T-helper 2 cell treated with Interferon-gamma antibody and Interleukin-4, amounts not matched to agents 100 ng/mL and 5 ng/mL, for 36 hours (primary cell): ENCODE data around the gene KLHL24. TPM values are rescaled to one million over a fixed set of nuclear protein-coding genes. Genes with fewer than 3 reads are reported as not detected.
"Not testable (repeated sequence)": the region's sequence is repeated elsewhere in the genome, so short reads cannot be mapped to it uniquely, and the experiment has no call there.

Experiments used
- intact Hi-C: fragments of 100-400 bp; cut with micrococcal nuclease; formaldehyde crosslinking; loops from one replicate; pipeline ENCODE4 v1.15.1; 2023
- total RNA-seq: library from RNA; stranded (reverse); gene quantifications from 2 replicates; pipeline ENCODE4 v1.2.3, GENCODE V29; 2022

The KLHL24 gene
- total RNA-seq, 1 donor from 2014 or later: 11.9 TPM

DNA sequence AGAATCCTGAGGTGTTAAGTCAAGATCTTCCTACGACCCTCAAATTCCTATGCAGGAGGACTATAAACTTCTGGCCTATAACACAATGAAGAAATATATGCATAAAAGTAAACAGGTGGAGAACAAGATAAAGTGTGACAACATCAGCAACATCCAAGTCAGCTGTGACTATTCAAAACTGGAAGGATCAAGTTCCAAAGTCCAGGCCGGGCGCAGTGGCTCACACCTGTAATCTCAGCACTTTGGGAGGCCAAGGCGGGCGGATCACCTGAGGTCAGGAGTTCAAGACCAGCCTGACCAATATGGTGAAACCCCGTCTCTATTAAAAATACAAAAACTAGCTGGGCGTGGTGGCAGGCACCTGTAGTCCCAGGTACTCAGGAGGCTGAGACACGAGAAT lies 2.7 kb upstream of the KLHL24 start:
- intact Hi-C loops: not testable (repeated sequence)

DNA sequence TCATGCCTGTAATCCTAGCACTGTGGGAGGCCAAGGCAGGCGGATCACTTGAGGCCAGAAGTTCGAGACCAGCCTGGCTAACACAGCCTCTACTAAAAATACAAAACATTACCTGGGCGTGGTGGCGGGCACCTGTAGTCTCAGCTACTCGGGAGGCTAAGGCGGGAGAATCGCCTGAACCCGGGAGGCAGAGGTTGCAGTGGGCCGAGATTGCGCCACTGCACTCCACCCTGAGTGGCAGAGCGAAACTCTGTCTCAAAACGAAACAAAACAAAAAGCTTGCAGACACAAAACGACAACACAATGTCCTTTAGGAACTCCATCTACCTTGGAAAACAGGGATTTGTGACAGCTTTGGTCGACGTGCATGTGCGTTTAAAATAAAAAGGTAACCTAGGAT lies 716 bp upstream of the KLHL24 start:
- intact Hi-C loops: loop anchor here (5.0 kb wide), 1 partner anchor 613 kb away; the partner anchor contains the start of genes ALG3 and EEF1AKMT4

DNA sequence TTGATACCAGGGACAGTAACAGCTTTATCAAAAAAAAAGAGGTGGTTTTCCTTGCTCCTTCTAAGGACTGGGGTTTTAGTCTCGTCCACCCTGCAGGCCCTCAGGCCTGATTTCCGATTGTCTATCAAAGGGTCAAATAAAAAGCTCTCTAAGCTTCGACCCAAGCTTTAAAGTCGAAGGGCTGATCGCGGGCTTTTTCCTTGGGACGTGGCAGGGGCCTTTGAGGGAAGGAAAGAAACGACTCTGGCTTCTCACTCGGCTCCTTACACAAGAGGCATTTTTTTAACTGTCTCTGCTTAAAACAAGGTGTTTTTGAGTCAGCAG lies 354 bp upstream of the KLHL24 start:
- intact Hi-C loops: loop anchor here (5.0 kb wide), 1 partner anchor 612 kb away; the partner anchor contains the start of genes ALG3 and EEF1AKMT4

DNA sequence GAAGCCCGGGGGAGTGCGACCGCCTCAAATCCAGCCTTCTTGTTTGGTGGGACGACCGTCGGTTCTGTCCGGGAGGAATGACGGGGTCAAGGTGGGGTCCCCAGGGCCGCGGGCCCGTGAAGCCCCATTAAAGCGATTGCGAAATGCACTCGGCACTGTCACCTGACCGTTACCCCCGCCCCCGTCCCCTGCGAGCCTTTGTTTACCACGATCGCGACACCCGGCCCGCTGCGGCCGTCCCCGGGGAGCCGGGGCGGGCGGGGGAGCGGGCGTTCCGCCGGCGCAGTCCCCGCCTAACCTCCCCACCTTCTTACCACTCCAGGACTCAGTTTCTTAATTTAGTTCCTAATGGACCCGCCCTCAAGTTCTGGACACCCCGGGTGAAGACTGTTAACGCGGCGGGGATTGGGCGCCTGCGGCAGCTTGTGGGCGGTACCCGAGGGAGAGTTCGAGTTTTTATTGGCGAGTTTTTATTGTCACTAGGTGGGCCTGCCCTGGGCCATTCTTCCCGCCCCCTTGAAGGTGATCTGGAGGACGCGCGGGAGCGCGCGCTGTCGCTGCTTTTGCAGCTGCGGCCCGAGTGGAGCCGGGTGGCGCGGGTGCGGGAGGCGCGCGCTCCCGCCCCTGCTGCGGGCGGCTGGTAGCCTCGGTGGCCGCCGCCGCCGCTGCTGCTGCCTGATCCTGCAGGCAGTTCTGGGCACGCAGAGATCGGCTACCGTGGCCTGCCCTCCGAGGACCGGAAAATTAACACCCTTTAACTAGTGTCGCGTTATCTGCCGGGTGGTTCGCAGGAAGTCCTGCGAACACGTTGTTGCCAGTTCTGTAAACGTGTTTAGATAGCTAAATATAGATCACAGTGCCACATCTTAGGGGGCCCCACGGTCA lies 1.0 kb downstream of the KLHL24 start:
- intact Hi-C loops: loop anchor here (1.0 to 5.0 kb wide), 11 partner anchors 61 to 844 kb away; partner anchors contain the start of genes ABCF3, ALG3, ATP11B and EEF1AKMT4

DNA sequence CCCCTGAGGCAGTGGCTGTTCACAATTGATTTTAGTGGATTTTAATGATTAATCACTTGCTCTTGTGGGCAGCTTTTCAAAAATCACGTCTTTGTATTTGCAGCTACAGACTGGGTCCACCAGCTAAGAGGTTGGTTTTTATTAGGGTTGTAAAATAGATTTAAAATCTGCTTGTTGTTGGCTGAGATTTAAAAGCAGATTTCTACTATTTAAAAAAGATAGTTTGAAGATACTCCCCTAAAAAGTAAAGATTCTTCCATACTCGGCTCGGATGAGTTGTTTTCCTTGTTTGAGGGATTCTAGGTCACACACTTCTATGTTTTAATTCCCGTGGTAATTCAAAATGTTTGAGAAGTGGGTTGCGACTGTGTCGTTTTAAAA lies 1.7 kb downstream of the KLHL24 start:
- intact Hi-C loops: loop anchor here (1.0 to 5.0 kb wide), 5 partner anchors 130 to 844 kb away; partner anchors contain the start of genes ABCF3, ALG3, ATP11B and EEF1AKMT4

DNA sequence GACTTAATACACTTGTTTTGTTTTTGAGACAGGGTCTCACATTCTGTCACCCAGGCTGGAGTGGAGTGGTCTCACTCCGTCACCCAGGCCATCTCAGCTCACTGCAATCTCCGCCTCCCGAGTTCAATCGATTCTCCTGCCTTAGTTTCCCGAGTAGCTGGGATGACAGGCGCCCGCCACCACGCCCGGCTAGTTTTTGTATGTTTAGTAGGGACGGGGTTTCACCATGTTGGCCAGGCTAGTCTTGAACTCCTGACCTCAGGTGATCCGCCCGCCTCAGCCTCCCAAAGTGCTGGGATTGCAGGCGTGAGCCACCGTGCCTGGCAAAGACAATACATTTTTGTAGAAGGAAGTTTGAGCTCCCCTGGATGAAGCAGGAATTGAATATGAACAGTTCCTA lies 2.2 kb downstream of the KLHL24 start:
- intact Hi-C loops: loop anchor here (1.0 to 5.0 kb wide), 5 partner anchors 129 to 845 kb away; partner anchors contain the start of genes ABCF3, ALG3, ATP11B and EEF1AKMT4

DNA sequence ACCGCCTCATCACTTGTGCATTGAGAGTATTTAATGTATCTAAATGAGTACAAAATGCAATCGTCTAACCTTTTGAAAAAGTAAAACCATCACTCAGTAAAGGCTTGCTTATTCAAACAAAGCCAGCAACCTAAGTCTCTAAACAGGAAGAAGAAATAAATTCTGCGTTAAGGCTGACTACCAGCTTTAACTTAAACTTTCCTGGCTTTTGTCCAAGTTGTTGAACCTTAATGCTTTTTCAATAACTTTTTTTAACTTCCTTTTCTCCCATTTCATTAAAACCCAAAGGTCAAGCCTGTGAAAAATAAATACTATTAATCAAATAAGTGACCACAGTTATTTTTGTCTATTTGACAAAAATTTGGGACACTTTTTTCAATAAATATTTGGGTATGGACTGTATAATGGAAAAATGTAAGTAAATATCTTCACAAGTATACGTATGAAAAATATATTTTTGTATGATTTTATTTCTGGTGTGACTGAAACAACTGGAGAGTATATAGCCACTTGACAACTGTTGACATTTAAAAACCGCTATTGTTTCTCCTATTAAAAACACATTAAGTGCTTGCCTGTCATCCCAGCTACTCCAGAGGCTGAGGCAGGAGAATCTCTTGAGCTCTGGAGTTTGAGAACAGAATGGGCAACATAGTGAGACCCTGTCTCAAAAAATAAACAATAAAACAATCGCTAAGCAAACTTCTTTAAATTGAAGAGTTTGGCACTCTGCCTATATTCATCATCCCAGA lies 2.9 kb downstream of the KLHL24 start:
- intact Hi-C loops: loop anchor here (5.0 kb wide), 1 partner anchor 609 kb away; the partner anchor contains the start of genes ALG3 and EEF1AKMT4

DNA sequence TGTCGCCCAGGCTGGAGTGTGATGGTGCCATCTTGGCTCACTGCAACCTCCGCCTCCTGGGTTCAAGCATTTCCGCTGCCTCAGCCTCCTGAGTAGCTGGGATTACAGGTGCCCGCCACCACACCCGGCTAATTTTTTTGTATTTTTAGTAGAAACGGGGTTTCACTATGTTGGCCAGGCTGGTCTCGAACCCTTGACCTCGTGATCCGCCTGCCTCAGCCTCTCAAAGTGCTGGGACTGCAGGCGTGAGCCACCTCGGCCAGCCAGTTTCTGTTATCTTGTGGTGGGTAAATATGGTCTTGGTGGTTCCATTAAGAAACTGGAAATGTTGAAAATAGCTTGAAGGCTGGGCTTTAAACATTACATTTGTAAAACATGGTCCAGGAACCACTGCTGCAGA lies 5.2 kb downstream of the KLHL24 start:
- intact Hi-C loops: not testable (repeated sequence)

DNA sequence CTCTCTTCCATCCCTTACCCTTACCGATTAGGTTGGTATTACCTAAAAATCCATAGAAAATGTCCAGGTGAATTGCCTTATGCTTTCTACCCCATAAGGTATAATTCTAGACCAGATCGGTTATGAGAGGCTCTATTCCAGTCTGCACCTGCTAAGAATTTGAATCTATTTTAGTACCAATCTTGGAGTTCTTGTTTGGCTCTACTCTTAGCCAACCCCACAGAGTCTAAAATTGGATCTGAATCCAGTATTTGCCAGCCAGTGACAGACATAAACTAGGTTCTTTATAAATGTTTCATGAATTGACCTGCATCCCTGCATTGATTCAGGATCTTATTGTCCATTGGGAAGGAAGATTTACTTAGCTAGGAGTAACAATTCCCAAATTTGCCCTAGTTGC lies 6.5 kb downstream of the KLHL24 start:
- intact Hi-C loops: no loop called here

DNA sequence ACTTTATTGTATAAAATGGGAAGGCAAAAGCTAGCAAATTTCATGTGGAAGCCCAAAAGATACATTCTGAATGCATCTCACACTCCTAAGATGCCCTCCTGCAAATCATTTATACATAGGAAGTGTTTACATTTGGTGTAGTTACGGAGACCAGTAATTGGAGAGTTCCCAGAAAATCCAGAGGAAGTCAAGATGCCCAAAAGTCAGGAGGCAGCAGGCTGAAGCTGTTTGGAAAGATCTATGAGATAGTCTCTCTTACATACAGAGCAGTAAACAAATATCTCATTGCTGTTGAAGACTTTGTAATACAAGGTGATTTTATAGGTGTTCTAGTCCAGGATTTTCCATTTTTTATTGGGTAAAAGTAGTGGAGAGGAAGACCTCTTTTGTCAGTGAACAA lies 8.8 kb downstream of the KLHL24 start:
- intact Hi-C loops: no loop called here

DNA sequence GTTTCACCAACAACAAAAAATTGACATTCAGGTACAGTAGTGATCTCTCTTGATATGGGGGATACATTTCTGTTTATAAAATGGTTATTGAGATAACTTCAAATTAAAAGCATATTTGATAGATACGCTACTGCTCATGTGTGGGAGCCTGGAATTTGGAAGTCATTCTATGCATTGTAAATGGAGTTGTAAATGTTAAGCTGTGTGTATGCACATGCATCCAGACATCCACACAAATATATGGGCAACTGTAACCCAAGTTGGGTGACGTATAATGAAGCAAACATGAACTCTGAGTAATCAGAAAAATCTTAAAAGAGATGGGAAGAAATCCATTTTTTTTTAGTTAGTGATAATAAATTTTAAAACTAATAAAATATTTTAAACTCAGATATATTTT lies 9.8 kb downstream of the KLHL24 start:
- intact Hi-C loops: no loop called here

DNA sequence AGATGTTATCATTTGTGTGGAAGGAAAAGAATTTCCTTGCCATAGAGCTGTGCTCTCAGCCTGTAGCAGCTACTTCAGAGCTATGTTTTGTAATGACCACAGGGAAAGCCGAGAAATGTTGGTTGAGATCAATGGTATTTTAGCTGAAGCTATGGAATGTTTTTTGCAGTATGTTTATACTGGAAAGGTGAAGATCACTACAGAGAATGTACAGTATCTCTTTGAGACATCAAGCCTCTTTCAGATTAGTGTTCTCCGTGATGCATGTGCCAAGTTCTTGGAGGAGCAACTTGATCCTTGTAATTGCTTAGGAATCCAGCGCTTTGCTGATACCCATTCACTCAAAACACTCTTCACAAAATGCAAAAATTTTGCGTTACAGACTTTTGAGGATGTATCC lies 15.1 kb downstream of the KLHL24 start:
- intact Hi-C loops: no loop called here

DNA sequence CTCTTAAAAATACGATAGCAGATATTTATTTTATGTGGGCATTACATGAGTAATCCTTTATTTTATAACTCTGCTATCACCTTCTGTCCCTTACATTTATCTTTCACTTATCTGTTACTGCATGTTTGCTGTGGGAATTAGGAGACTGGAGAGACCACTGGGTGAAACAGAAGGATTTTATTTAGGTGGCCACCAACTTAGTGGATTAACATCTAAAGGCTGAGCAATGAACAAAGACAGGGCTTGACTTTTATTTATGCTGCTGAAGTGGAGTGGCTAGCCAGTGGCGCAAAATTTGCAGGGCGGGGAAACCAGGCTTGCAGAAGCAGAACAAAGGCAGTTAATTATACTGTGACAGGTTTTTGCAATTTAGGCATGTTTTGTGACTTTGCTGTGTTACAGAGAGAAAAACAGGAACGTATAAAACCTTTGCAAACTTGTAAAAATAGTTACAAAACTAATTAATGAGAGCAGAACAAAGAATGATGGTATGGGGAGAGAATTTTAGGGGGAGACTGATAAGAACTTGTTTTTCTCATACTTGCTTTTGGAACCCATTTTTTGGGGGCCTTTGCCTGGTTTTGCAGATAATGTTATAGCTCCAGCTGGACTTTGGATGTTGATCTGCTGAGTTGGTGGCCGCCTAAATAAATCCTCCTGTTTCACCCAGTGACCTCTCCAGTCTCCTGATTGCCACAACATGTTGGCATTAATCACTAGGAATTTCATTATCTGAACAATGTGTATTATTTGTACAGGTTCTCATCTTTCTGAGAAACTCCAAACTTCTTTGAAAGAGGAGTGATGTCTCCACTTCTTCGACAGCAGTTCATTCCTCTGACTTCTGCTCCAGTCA lies 18.0 kb downstream of the KLHL24 start:
- intact Hi-C loops: no loop called here

DNA sequence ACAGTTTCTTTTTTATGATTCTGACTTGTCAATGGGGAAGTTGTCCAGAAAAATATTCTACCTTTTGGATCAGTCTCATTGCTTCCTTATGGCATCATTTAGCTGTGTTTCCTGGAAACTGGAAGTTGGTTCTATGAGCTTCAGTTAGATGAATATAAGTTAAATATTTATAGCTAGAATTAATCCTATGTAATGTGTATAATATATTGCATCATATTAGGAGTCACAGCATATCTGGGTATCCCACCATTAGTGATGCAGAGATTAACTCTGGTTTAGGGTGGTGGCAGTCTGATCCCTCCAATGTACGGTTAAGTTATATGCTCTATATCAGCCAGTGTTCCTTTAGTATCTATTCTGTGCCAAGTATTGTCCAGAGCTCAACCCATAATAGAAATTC lies 19.3 kb downstream of the KLHL24 start:
- intact Hi-C loops: no loop called here

DNA sequence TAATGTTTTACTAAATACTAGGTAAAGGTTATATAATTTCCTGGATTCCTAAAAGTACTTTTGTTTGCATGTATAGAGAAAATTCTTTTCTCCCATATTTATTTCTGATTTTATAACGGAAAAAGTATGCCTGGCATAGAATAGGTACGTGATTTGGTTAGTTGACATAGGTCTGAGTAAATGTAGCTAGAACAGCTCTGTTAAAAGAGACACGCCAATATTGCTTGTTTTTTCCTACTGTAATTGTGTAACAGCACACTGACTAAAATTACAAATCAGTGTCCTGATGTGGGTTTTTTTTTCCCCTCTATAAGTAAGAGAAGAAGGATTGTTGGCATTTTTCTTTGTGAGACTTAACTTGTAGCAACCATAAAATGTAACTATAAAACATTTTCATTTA lies 26.7 kb downstream of the KLHL24 start:
- intact Hi-C loops: no loop called here

DNA sequence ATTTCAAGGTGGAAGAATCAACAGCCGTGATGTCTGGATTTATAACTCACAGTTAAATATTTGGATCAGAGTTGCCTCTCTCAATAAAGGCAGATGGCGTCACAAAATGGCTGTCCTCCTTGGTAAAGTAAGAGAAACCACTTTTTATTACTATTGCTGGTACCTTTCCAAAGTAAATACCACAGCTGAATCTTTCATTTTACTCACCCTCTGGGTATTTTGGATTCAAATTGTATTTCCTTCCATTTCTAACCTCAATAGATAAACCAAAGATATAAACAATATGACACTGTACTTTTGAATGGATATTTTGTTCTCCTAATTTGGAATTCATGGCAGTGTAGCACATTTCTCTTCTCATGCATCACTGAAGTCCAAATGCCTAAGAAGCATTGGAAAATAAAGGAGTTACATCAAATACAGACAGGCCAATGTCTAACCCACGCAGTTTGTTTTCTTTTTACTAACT lies 29.5 kb downstream of the KLHL24 start:
- intact Hi-C loops: no loop called here

DNA sequence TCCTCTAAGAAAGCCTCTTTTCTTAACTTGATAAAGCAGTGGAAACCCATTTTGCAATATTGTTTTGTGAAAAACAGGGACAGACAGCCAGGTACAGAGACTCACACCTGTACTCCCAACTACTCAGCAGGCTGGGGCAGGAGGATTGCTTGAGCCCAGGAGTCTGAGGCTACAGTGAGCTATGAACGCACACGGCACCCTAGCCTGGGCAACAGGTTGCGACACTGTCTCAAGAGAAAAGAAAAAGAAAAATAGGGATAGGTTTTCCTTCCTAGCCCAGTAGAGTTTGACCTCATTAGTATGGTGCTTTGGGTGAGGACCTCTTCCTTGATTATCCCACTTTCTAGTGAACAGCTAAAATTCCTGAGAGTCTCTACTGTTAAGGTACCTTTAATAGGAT lies 44.6 kb downstream of the KLHL24 start:
- intact Hi-C loops: no loop called here

DNA sequence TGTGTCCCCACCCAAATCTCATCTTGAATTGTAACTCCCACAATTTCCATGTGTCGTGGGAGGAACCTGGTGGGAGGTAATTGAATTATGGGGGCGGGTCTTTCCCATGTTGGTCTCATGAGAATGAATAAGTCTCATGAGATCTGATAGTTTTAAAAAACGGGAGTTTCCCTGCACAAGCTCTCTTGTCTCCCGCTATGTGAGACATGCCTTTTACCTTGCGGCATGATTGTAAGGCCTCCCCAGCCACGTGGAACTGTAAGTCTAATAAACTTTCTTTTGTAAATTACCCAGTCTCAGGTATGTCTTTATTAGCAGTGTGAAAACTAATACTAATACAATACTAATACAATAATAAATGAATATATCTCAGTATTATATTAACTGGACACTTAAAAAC lies 52.3 kb downstream of the KLHL24 start:
- intact Hi-C loops: no loop called here

DNA sequence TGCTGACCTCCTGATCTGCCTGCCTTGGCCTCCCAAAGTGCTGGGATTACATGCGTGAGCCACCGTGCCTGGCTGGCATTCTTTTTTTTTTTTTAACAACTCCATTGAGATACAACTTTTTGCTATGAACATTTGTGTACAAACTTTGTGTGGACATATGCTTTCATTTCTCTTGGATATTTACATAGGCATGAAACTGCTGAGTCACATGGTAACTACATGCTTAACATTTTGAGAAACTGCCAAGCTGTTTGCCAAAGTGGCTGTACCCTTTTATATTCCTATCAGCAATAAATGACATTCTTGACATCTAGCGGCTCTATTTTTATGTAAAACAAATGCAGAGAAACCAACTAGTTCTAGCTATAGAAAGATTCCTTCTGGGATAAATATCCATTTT lies 53.5 kb downstream of the KLHL24 start:
- intact Hi-C loops: no loop called here

DNA sequence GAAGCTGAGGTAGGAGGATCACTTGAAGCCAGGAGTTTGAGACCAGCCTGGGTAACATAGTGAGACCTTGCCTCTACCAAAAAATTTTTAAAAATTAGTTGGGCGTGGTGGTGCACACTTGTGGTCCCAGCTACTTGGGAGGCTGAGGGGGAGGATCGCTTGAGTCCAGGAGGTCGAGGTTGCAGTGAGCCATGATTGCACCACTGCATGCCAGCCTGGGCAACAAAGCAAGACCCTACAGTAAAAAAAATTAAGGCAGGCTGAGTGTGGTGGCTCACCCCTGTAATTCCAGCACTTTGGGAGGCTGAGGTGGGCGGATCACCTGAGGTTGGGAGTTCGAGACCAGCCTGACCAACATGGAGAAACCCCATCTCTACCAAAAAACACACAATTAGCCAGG lies 54.2 kb downstream of the KLHL24 start:
- intact Hi-C loops: loop anchor here (10.0 kb wide), 1 partner anchor 245 kb away; no protein-coding TSS in a partner anchor

DNA sequence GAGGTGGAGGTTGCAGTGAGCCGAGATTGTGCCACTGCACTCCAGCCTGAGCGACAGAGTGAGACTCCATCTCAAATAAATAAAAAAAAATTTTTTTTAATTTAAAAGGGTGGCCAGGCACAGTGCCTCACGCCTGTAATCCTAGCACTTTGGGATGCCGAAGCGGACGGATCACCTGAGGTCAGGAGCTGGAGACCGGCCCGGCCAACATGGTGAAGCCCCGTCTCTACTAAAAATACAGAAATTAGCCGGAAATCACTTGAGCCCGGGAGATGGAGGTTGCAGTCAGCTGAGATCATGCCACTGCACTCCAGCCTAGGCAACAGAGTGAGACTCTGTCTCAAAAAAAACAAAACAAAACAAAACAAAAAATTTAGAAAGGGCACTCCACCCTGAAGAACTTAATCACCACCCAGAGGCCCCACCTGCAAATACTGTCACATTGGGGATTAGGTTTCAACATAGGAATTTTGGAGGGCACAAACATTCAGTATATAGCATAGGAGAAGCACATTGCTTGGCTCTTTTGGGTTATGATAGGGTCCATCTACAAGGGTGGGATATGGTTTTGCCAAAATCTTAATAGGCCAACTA lies 55.1 kb downstream of the KLHL24 start:
- intact Hi-C loops: loop anchor here (10.0 kb wide), 1 partner anchor 246 kb away; no protein-coding TSS in a partner anchor
